Measurements from ENCODE around the gene ATPAF1.

Gene ATPAF1

GRCh38 chr1:46687093-46687659 is 19.0 kb upstream of the ATPAF1 start:
- no peak overlapping the region for H3K4me3 ChIP-seq (ENCODE audit: low read depth, low read length)
- no peaks in the 10 kb centered on the region for H3K27me3 ChIP-seq (ENCODE audit: insufficient read depth, low read depth, severe bottlenecking)
- DNase-seq: no peak
- no peak overlapping the region for H3K27ac ChIP-seq
- TF ChIP-seq CTCF (IDR thresholded peaks at IDR 0.05; ENCODE audit: low read depth, low read length): no peak
- peaks cover 84% of the 10 kb centered on the region for H3K36me3 ChIP-seq
- H3K9me3 ChIP-seq (ENCODE audit: severe bottlenecking): no peaks in the 10 kb centered on the region

DNA sequence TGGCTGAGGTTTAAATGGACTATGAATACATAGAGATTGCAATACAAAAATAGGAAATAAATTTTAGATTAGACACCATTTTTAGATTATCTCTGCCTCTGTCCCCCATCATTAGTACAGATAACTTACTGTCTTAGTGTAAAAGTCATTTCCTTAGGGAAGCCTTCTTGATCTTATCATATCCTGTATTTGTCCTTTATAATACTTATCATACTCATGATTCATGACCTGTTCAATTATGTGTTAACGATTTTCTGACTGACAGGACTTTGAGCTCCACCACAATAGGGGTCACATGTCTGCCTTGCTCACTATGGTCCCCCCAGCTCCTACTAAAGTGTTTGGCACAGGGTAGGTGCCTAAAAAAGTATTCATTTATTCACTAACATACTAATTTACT is 18.1 kb upstream of the ATPAF1 start:
- no peak for DNase-seq
- Histone ChIP-seq H3K27ac (no peak overlapping the region), H3K4me3 (ENCODE audit: low read depth, low read length) (no peak overlapping the region), H3K27me3 (ENCODE audit: insufficient read depth, low read depth, severe bottlenecking) (no peaks in the 10 kb centered on the region), H3K9me3 (ENCODE audit: severe bottlenecking) (no peaks in the 10 kb centered on the region), H3K36me3 (peaks cover 86% of the 10 kb centered on the region)
- no peak for TF ChIP-seq CTCF (IDR thresholded peaks at IDR 0.05; ENCODE audit: low read depth, low read length)

DNA sequence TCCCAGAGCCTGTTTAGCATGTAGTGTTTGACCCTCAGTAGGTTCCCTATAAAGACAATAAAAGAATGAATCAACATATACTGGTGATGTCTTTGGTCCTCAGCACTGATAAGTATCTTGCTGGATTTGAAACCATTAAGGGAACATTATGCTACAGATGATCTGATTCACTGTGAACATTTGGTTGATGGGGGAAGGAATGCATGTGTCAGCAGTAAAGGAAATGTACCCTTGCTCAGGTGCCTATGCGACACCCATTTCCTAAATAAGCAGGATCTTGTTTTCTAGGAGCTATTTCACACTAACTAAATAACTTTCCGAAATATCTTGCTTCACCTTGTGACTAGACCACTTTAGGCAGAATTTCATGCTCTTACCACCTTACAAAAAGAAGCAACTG is 16.5 kb upstream of the ATPAF1 start:
- H3K4me3 ChIP-seq (ENCODE audit: low read depth, low read length): no peak overlapping the region
- H3K36me3 ChIP-seq: peaks cover 86% of the 10 kb centered on the region
- H3K9me3 ChIP-seq (ENCODE audit: severe bottlenecking): no peaks in the 10 kb centered on the region
- H3K27me3 ChIP-seq (ENCODE audit: insufficient read depth, low read depth, severe bottlenecking): no peaks in the 10 kb centered on the region
- no peak for DNase-seq
- H3K27ac ChIP-seq: no peak overlapping the region
- TF ChIP-seq CTCF (IDR thresholded peaks at IDR 0.05; ENCODE audit: low read depth, low read length): no peak

GRCh38 chr1:46682064-46682463 is 13.9 kb upstream of the ATPAF1 start:
- no peak for TF ChIP-seq CTCF (IDR thresholded peaks at IDR 0.05; ENCODE audit: low read depth, low read length)
- Histone ChIP-seq H3K27me3 (ENCODE audit: insufficient read depth, low read depth, severe bottlenecking) (no peaks in the 10 kb centered on the region), H3K9me3 (ENCODE audit: severe bottlenecking) (no peaks in the 10 kb centered on the region), H3K36me3 (peaks cover 77% of the 10 kb centered on the region), H3K27ac (no peak overlapping the region), H3K4me3 (ENCODE audit: low read depth, low read length) (no peak overlapping the region)
- DNase-seq: no peak

DNA sequence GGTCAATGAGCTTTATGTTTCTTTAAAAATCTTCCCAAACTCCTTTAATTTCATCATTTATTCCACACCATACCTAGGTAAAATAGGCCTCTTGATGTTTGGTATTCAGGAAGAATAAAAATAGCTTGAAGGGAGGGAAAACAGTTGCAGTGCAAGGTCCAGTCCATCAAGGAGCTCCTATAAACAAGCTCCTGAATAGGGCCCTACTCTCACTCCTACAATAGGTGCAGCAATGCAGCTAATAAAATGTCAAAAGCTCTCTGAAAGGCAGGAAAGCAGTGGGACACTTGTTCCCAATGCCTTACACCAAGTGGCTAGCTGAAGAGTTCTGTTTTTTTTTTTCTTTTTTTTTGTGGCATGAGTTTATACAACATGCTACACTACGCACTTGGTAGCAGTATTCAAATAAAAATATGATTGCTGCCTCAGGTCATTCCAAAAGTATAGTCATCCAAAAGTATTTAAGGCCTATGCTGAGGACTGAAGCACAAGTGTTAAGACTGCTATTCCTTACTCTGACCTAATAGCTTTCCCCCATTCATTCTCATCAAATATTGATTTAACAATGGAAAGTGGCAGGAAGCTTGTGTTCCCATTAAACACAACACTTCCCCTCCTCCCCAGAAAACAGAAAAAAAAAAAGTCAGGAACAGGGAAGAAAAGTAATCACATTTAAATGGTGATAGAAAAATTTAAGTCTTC is 13.3 kb upstream of the ATPAF1 start:
- no peaks in the 10 kb centered on the region for H3K9me3 ChIP-seq (ENCODE audit: severe bottlenecking)
- peaks cover 71% of the 10 kb centered on the region for H3K36me3 ChIP-seq
- H3K27ac ChIP-seq: no peak overlapping the region
- H3K27me3 ChIP-seq (ENCODE audit: insufficient read depth, low read depth, severe bottlenecking): no peaks in the 10 kb centered on the region
- DNase-seq: no peak
- TF ChIP-seq CTCF (IDR thresholded peaks at IDR 0.05; ENCODE audit: low read depth, low read length): no peak
- H3K4me3 ChIP-seq (ENCODE audit: low read depth, low read length): no peak overlapping the region
